ENCODE data around the gene PLK2.

DNA sequence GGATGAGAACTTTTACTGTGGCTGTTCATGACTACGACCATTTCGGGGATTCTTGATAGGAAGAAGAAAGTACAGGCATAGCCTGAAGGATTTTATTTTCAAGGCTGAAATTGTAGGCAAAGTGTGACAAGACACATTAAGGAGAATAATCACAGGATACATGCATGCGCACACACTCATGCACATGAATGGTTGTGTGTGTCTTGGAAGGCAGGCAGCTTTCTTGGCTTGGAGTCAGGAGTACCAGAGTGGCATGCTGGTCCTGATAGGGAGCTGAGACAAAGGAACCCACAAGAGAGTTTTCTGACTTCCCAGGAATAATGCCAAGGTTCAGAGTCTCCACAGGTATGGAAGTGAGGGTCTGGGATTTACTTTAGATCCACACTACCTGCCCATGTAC is 22.2 kb downstream of the PLK2 start:
- TF ChIP-seq FOXP2 (optimal IDR thresholded peaks at IDR 0.05; ENCODE audit: borderline replicate concordance, extremely low read depth, extremely low read length, insufficient read depth) = no peak
- TF ChIP-seq TAF1 (IDR thresholded peaks at IDR 0.05; ENCODE audit: borderline replicate concordance, insufficient read depth, low read length) = no peak
- no peak for TF ChIP-seq POLR2AphosphoS5 (IDR thresholded peaks at IDR 0.05; ENCODE audit: low read depth, low read length)
- TF ChIP-seq, protein P1, sequence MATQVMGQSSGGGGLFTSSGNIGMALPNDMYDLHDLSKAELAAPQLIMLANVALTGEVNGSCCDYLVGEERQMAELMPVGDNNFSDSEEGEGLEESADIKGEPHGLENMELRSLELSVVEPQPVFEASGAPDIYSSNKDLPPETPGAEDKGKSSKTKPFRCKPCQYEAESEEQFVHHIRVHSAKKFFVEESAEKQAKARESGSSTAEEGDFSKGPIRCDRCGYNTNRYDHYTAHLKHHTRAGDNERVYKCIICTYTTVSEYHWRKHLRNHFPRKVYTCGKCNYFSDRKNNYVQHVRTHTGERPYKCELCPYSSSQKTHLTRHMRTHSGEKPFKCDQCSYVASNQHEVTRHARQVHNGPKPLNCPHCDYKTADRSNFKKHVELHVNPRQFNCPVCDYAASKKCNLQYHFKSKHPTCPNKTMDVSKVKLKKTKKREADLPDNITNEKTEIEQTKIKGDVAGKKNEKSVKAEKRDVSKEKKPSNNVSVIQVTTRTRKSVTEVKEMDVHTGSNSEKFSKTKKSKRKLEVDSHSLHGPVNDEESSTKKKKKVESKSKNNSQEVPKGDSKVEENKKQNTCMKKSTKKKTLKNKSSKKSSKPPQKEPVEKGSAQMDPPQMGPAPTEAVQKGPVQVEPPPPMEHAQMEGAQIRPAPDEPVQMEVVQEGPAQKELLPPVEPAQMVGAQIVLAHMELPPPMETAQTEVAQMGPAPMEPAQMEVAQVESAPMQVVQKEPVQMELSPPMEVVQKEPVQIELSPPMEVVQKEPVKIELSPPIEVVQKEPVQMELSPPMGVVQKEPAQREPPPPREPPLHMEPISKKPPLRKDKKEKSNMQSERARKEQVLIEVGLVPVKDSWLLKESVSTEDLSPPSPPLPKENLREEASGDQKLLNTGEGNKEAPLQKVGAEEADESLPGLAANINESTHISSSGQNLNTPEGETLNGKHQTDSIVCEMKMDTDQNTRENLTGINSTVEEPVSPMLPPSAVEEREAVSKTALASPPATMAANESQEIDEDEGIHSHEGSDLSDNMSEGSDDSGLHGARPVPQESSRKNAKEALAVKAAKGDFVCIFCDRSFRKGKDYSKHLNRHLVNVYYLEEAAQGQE (IDR thresholded peaks at IDR 0.05; ENCODE audit: insufficient read depth in 1 of 2, low read depth in 2 of 2, low read length in 2 of 2) = no peak
- no peak for TF ChIP-seq SIN3A (IDR thresholded peaks at IDR 0.05; ENCODE audit: borderline replicate concordance, insufficient read depth, low read length)

Measured in PFSK-1 (cell line).